DMS114 treated with DMSO at 0.1 percent for 48 hours (cell line): ENCODE data around the gene ENGASE.
"Not testable (repeated sequence)": the region's sequence is repeated elsewhere in the genome, so short reads cannot be mapped to it uniquely, and the experiment has no call there.

Experiments
- DNase-seq: peaks from one replicate; lab custom pipeline; 2025; ENCODE audit not compliant: unreplicated experiment; lab: John Stamatoyannopoulos, UW

ENGASE gene

GRCh38 chr17:79052131-79052530 is 22.5 kb upstream of the ENGASE start:
- DNase-seq = no peak

- no peak for DNase-seq
Observed at GRCh38 chr17:79053251-79053925, 21.2 kb upstream of the ENGASE start.

GRCh38 chr17:79054200-79054960 is 20.2 kb upstream of the ENGASE start:
- DNase-seq = no peak

- DNase-seq = no peak
Observed at GRCh38 chr17:79055197-79055596, 19.4 kb upstream of the ENGASE start.

- no peak for DNase-seq
Observed at GRCh38 chr17:79057737-79058385, 16.8 kb upstream of the ENGASE start.

GRCh38 chr17:79062691-79063090 is 11.9 kb upstream of the ENGASE start:
- no peak for DNase-seq

GRCh38 chr17:79064026-79064425 is 10.6 kb upstream of the ENGASE start:
- DNase-seq = no peak

GRCh38 chr17:79065105-79065670 is 9.4 kb upstream of the ENGASE start:
- no peak for DNase-seq

- DNase-seq = no peak
Observed at GRCh38 chr17:79066963-79067362, 7.7 kb upstream of the ENGASE start.

- DNase-seq = no peak
Observed at GRCh38 chr17:79070266-79070880, 4.3 kb upstream of the ENGASE start.

- DNase-seq = no peak
Observed at GRCh38 chr17:79071161-79071740, 3.4 kb upstream of the ENGASE start.

- no peak for DNase-seq
Observed at GRCh38 chr17:79072544-79072943, 2.1 kb upstream of the ENGASE start.

- no peak for DNase-seq
Observed at GRCh38 chr17:79073016-79073705, 1.5 kb upstream of the ENGASE start.

GRCh38 chr17:79073706-79074088 is 927 bp upstream of the ENGASE start:
- no peak for DNase-seq

- DNase-seq = not testable (repeated sequence)
Observed at GRCh38 chr17:79074121-79074648, 439 bp upstream of the ENGASE start.

- DNase-seq = no peak
Observed at GRCh38 chr17:79075446-79075750, 774 bp downstream of the ENGASE start.

- no peak for DNase-seq
Observed at GRCh38 chr17:79075861-79076406, 1.3 kb downstream of the ENGASE start.

GRCh38 chr17:79077587-79077986 is 3.0 kb downstream of the ENGASE start:
- no peak for DNase-seq

GRCh38 chr17:79078476-79079190 is 4.0 kb downstream of the ENGASE start:
- DNase-seq = no peak
